Body of pancreas (tissue), 4 donors: ENCODE data around the gene PDLIM1.

ENCODE experiments used
- CTCF ChIP-seq, 7 experiments: fragments of 450-650 bp in 4 of 7; fragments of 200-600 bp in 3 of 7; sonication (generic) in 3 of 7; IDR thresholded peaks; one replicate each; pipeline ENCODE4 v1.5.1; 2016 to 2019; ENCODE audit warnings: antibody characterized with exemption in 7 of 7
- POLR2A ChIP-seq, 3 donors: fragments of 450-650 bp; IDR thresholded peaks; one replicate each; pipeline ENCODE4 v1.6.1; 2016; ENCODE audit warnings: antibody characterized with exemption in 3 of 3, mild to moderate bottlenecking in 2 of 3

- no peak for TF ChIP-seq CTCF (IDR thresholded peaks at IDR 0.05)
- TF ChIP-seq POLR2A (IDR thresholded peaks at IDR 0.05), result no peak
These were observed 47.5 kb downstream of the PDLIM1 start for GRCh38 chr10:95243318-95243617.
